RWPE2 (cell line): ENCODE results near the gene EPB41L3.

Experiments
- ATAC-seq: fragments of 200-7000 bp; cut with Tn5 transposase; 3 replicates; pipeline ENCODE4 v1.9.1; 2021; ENCODE audit warnings: low read depth
- DNase-seq: peaks from one replicate; pipeline ENCODE4 v3.0.0-alpha.2; 2020; ENCODE audit warnings: low spot score
- H3K27ac ChIP-seq: fragments of 450-650 bp; 2 replicates; pipeline ENCODE4 v1.5.1; 2017; ENCODE audit warnings: mild to moderate bottlenecking; ENCODE audit not compliant: poor library complexity, severe bottlenecking
- H3K27me3 ChIP-seq: fragments of 250-450 bp; sonication (Bioruptor Pico); 2 replicates; pipeline ENCODE4 v1.5.1; 2021; ENCODE audit warnings: mild to moderate bottlenecking, moderate library complexity; ENCODE audit not compliant: insufficient read depth, poor library complexity, severe bottlenecking
- H3K36me3 ChIP-seq: fragments of 250-450 bp; sonication (Bioruptor Pico); 2 replicates; pipeline ENCODE4 v1.5.1; 2020; ENCODE audit warnings: low read depth, mild to moderate bottlenecking, moderate library complexity
- H3K4me1 ChIP-seq: fragments of 250-450 bp; sonication (Bioruptor Pico); 2 replicates; pipeline ENCODE4 v1.5.1; 2021; ENCODE audit warnings: mild to moderate bottlenecking, moderate library complexity; ENCODE audit not compliant: insufficient read depth, poor library complexity, severe bottlenecking
- H3K4me3 ChIP-seq: fragments of 250-450 bp; sonication (Bioruptor Pico); 2 replicates; pipeline ENCODE4 v1.5.1; 2021; ENCODE audit warnings: mild to moderate bottlenecking, moderate library complexity; ENCODE audit not compliant: severe bottlenecking
- H3K9me3 ChIP-seq: fragments of 250-450 bp; sonication (Bioruptor Pico); 2 replicates; pipeline ENCODE4 v1.5.1; 2021; ENCODE audit warnings: mild to moderate bottlenecking, moderate library complexity; ENCODE audit not compliant: severe bottlenecking
- TF ChIP-seq, protein P1 (sequence below): fragments of 450-650 bp; IDR thresholded peaks from one replicate; pipeline ENCODE4 v1.5.1; 2017; ENCODE audit warnings: mild to moderate bottlenecking, moderate library complexity; ENCODE audit not compliant: poor library complexity, severe bottlenecking

EPB41L3 gene

DNA sequence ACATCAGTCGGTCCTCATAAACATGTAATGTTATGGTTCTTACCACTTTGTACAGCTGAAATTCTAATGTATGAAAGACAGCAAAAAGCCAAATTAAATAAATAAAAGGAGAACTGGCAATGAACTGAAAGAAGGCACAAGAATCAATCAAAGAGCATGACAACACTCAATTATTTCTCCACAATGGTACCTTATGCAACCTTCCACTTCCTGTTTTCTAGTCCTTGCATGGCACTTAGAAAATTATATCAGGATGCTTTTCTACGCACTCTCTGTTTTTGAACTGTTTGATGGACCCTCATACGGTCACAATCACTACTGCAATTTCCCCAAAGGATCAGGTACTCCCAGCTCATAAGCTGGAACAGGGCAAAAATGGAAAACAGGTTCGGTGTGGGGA lies 81.6 kb downstream of the EPB41L3 start:
- Histone ChIP-seq H3K9me3 (no peaks in the 10 kb centered on the region), H3K4me1 (no peaks in the 10 kb centered on the region), H3K27me3 (no peaks in the 10 kb centered on the region), H3K36me3 (no peaks in the 10 kb centered on the region), H3K27ac (no peak overlapping the region), H3K4me3 (no peak overlapping the region)
- DNase-seq (no peak), ATAC-seq (no peak)
- TF ChIP-seq, protein P1, sequence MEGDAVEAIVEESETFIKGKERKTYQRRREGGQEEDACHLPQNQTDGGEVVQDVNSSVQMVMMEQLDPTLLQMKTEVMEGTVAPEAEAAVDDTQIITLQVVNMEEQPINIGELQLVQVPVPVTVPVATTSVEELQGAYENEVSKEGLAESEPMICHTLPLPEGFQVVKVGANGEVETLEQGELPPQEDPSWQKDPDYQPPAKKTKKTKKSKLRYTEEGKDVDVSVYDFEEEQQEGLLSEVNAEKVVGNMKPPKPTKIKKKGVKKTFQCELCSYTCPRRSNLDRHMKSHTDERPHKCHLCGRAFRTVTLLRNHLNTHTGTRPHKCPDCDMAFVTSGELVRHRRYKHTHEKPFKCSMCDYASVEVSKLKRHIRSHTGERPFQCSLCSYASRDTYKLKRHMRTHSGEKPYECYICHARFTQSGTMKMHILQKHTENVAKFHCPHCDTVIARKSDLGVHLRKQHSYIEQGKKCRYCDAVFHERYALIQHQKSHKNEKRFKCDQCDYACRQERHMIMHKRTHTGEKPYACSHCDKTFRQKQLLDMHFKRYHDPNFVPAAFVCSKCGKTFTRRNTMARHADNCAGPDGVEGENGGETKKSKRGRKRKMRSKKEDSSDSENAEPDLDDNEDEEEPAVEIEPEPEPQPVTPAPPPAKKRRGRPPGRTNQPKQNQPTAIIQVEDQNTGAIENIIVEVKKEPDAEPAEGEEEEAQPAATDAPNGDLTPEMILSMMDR, result no peak

DNA sequence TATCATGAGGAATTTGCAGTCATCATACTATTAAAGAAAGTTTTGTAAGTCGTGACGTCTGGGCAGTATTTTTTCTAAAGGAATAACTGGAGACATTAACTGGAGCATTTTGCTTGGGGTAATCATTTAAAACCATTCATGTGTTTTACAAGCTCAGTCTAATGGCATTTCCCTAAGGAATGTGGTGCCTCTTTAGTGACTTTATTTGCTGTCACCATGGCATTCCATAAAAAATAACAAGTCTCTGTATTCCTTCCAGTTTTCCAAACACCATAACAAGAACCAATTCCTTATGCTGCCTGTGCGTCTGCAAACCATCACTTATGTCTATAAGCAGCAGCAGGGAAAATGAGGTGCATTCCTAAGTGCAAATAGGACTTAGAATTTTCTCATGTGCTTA lies 82.8 kb downstream of the EPB41L3 start:
- H3K36me3 ChIP-seq, result no peaks in the 10 kb centered on the region
- DNase-seq, result no peak
- H3K27me3 ChIP-seq, result peaks cover 2% of the 10 kb centered on the region
- H3K9me3 ChIP-seq, result no peaks in the 10 kb centered on the region
- TF ChIP-seq, protein P1, result no peak
- no peak overlapping the region for H3K4me3 ChIP-seq
- H3K27ac ChIP-seq, result no peak overlapping the region
- no peak for ATAC-seq
- no peaks in the 10 kb centered on the region for H3K4me1 ChIP-seq

DNA sequence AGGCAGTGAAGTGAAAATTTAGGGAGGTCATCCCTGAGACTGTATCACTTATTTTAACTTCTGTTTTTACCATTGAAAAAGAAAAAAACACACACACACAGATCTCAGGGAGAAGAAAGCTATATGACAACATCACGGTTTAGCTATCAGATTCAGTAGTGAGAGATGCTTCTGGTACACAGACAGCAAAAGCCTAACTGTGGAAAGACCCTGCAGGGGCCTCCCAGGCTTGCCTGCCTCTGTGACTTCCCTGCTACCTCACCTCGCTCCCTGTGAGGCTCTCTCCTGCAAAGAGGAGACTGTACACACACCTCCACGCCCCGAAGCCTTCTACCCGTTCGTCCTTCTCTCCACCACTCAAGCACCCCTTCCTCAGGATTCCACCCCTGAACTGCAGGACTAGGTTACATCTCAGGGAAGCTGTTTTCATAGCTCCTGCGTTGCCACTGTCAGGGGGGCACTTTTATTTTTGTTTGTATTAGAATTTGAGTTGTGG lies 86.3 kb downstream of the EPB41L3 start:
- ATAC-seq, result no peak
- no peak overlapping the region for H3K4me3 ChIP-seq
- DNase-seq, result no peak
- TF ChIP-seq, protein P1, result no peak
- H3K27me3 ChIP-seq, result peaks cover 2% of the 10 kb centered on the region
- H3K4me1 ChIP-seq, result no peaks in the 10 kb centered on the region
- no peak overlapping the region for H3K27ac ChIP-seq
- no peaks in the 10 kb centered on the region for H3K9me3 ChIP-seq
- no peaks in the 10 kb centered on the region for H3K36me3 ChIP-seq

DNA sequence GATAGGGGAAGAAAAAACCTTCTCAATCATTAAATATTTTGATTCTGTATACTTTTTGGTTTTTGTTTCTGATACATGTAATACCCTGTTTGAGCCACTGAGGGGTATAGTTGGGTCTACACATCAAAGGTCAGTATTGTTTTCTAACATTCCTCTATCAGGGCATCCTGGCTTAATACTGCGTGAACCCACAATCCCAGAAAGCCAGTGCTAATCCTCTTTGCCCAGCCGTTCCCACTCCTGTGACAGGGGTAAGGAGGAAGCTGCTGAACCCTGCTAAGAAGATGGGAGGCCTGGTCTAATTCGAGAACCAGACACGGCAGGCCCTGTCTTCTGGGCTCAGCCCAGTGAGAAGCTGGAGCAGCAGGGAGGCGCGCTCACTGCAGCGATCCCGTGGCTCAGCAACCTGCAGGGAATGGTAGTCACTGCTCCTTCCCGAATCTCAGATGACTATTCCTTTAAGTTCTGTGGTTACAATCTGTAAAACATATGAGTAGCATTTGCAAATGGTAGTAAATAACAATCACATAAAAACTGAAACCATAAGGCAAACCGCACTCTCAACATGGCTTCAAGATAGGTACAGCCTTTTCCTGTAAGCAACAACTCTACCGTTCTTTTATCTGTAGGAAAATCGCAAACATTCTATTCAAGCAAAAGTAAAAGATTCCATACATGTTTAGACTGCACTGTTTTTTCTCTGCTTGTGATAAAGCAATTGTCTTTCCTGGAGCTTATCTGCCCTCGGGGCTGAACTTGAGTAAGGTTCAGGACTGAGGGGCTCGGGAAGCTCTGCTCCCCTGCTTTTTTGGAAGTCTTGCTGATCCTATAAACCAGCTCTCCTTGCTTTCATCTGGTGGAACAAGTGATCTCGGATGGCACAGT lies 87.0 kb downstream of the EPB41L3 start:
- TF ChIP-seq, protein P1, result no peak
- Histone ChIP-seq H3K36me3 (no peaks in the 10 kb centered on the region), H3K4me1 (no peaks in the 10 kb centered on the region), H3K27ac (no peak overlapping the region), H3K27me3 (peaks cover 2% of the 10 kb centered on the region), H3K9me3 (no peaks in the 10 kb centered on the region), H3K4me3 (no peak overlapping the region)
- no peak for DNase-seq
- peak; percentile 38; the same call in 1 of the 3 replicates for ATAC-seq

DNA sequence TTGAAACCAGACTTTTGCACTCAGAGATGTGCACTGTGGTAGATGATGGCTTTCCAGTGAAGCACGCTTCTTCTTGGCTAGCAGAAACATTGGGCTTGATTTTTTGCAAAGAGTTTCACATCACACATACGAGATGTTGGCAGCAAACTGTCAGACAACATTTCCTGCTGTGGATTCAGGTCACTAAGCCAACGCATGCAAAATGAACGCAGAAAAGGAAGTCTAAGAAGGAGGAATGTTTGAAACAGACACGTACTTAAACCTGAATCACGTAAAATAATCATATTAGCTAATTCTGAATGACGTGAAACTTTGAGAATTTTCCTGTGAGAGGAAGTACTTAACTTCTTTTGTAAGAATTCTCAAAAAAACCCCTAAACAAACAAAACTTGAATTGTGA lies 88.1 kb downstream of the EPB41L3 start:
- no peaks in the 10 kb centered on the region for H3K9me3 ChIP-seq
- no peaks in the 10 kb centered on the region for H3K4me1 ChIP-seq
- H3K27me3 ChIP-seq, result peaks cover 2% of the 10 kb centered on the region
- ATAC-seq, result no peak
- H3K27ac ChIP-seq, result no peak overlapping the region
- DNase-seq, result no peak
- H3K36me3 ChIP-seq, result no peaks in the 10 kb centered on the region
- H3K4me3 ChIP-seq, result no peak overlapping the region
- TF ChIP-seq, protein P1, result no peak
